HepG2 (cell line): ENCODE data around the gene OR8K1. TPM values are rescaled to one million over a fixed set of nuclear protein-coding genes. Genes with fewer than 3 reads are reported as not detected.

Experiments
- ATAC-seq: fragments of 200-7000 bp; cut with Tn5 transposase; 3 replicates; pipeline ENCODE4 v1.9.1; 2020; ENCODE audit warnings: mild to moderate bottlenecking, moderate library complexity
- BruUV-seq: library from RNA; stranded (reverse); fragments of 400-500 nt; replicated peaks from 2 replicates; lab custom pipeline; 2021; lab: Mats Ljungman, UMichigan
- CTCF ChIA-PET: fragments of 300-600 bp; formaldehyde crosslinking; extraction: SDS; loops from one replicate; lab custom pipeline; 2021; ENCODE audit warnings: low total read pairs, inconsistent platforms, low intra/inter-chr PET ratio; lab: Yijun Ruan, JAX
- POLR2A ChIA-PET: fragments of 350-600 bp; sonication (Branson Sonifier 250); formaldehyde crosslinking; loops from one replicate; lab custom pipeline; 2020; ENCODE audit warnings: antibody characterized with exemption, inconsistent platforms; lab: Yijun Ruan, JAX
- DNase-seq: peaks from one replicate; pipeline ENCODE4 v3.0.0-alpha.2; 2015; ENCODE audit warnings: low spot score
- FAIRE-seq: peaks from 3 replicates; lab custom pipeline; 2011; peaks lifted over from hg19 to GRCh38; lab: Jason Lieb, UNC
- H2AFZ ChIP-seq: one replicate; pipeline ENCODE4 v1.6.1; 2011; ENCODE audit warnings: low read length, inconsistent platforms
- H3K27ac ChIP-seq: fragments of 300-600 bp; 3 replicates; pipeline ENCODE4 v1.8.0; 2011; ENCODE audit warnings: mixed run types, mild to moderate bottlenecking, mixed read lengths, low read length, inconsistent platforms; ENCODE audit not compliant: insufficient read depth; ENCODE audit errors: extremely low read length
- H3K27me3 ChIP-seq, 2 experiments: fragments of 200-600 bp in 1 of 2; 2 replicates in 1 of 2; 3 replicates in 1 of 2; pipeline versions ENCODE4 v1.6.0 to v1.8.0; 2011; ENCODE audit warnings: low read length in 2 of 2, mild to moderate bottlenecking in 2 of 2, moderate library complexity in 2 of 2, inconsistent platforms in 1 of 2; ENCODE audit not compliant: insufficient read depth in 2 of 2, control insufficient read depth in 1 of 2
- H3K36me3 ChIP-seq, 2 experiments: fragments of 200-600 bp in 1 of 2; replicated peaks in 1 of 2; 2 replicates in 1 of 2; 3 replicates in 1 of 2; pipeline versions ENCODE4 v1.5.1 to v1.8.0; 2011; ENCODE audit warnings: low read length in 2 of 2, inconsistent platforms in 1 of 2; ENCODE audit not compliant: insufficient read depth in 2 of 2, control insufficient read depth in 1 of 2
- H3K4me1 ChIP-seq: 2 replicates; pipeline ENCODE4 v1.5.1; 2012; ENCODE audit warnings: low read length, inconsistent platforms; ENCODE audit not compliant: insufficient read depth
- H3K4me2 ChIP-seq: 2 replicates; pipeline ENCODE4 v1.6.0; 2011; ENCODE audit warnings: low read depth, low read length, inconsistent platforms
- H3K4me3 ChIP-seq, 3 experiments: fragments of 200-600 bp in 1 of 3; sonication (generic), shearing (Covaris generic) in 1 of 3; replicated peaks in 1 of 3; 2 replicates each; pipeline ENCODE4 v1.5.1; 2011 to 2016; ENCODE audit warnings: low read length in 3 of 3, inconsistent platforms in 2 of 3, low read depth in 2 of 3, mild to moderate bottlenecking in 2 of 3, control low read depth in 1 of 3, mixed read lengths in 1 of 3; ENCODE audit not compliant: insufficient read depth in 1 of 3
- H3K79me2 ChIP-seq: one replicate; pipeline ENCODE4 v1.6.1; 2011; ENCODE audit warnings: low read length, inconsistent platforms; ENCODE audit not compliant: insufficient read depth
- H3K9ac ChIP-seq: 2 replicates; pipeline ENCODE4 v1.6.0; 2011; ENCODE audit warnings: mild to moderate bottlenecking, low read depth, low read length, inconsistent platforms; ENCODE audit not compliant: insufficient read depth
- H3K9me3 ChIP-seq: 2 replicates; pipeline ENCODE4 v1.5.1; 2012; ENCODE audit warnings: mild to moderate bottlenecking, low read length
- H4K20me1 ChIP-seq: 2 replicates; pipeline ENCODE4 v1.6.0; 2011; ENCODE audit warnings: inconsistent platforms, mild to moderate bottlenecking, low read length, moderate library complexity; ENCODE audit not compliant: insufficient read depth
- CEBPB ChIP-seq: IDR thresholded peaks from 2 replicates; pipeline ENCODE4 v1.6.1; 2011; ENCODE audit warnings: low read depth, low read length, improper control_type of control experiment, borderline replicate concordance
- FOXC1 ChIP-seq: sonication (generic); formaldehyde crosslinking; IDR thresholded peaks from 2 replicates; pipeline ENCODE4 v1.8.0; 2022; ENCODE audit warnings: mild to moderate bottlenecking, missing genetic modification reagents, borderline replicate concordance
- GPBP1L1 ChIP-seq: sonication (generic); formaldehyde crosslinking; IDR thresholded peaks from 2 replicates; pipeline ENCODE4 v1.5.0; 2020; ENCODE audit warnings: mild to moderate bottlenecking, missing genetic modification reagents
- MAFF ChIP-seq: IDR thresholded peaks from 2 replicates; pipeline ENCODE4 v1.6.1; 2011; ENCODE audit warnings: low read depth, low read length, improper control_type of control experiment
- MAFK ChIP-seq, 2 experiments: IDR thresholded peaks in 1 of 2; conservative IDR thresholded peaks in 1 of 2; 2 replicates each; pipeline ENCODE4 v1.6.1; 2011; ENCODE audit warnings: improper control_type of control experiment in 2 of 2, low read length in 2 of 2
- ONECUT2 ChIP-seq: sonication (generic); formaldehyde crosslinking; IDR thresholded peaks from 2 replicates; pipeline ENCODE4 v1.4.0; 2020; ENCODE audit warnings: missing genetic modification reagents
- ZBED4 ChIP-seq: sonication (generic); formaldehyde crosslinking; IDR thresholded peaks from 2 replicates; pipeline ENCODE4 v1.4.0; 2020; ENCODE audit warnings: missing genetic modification reagents, borderline replicate concordance
- ZNF232 ChIP-seq: sonication (generic); formaldehyde crosslinking; IDR thresholded peaks from 2 replicates; pipeline ENCODE4 v1.4.0; 2020; ENCODE audit warnings: missing genetic modification reagents, borderline replicate concordance
- ZNF333 ChIP-seq: sonication (generic); formaldehyde crosslinking; IDR thresholded peaks from 2 replicates; pipeline ENCODE4 v1.4.0; 2020; ENCODE audit warnings: mild to moderate bottlenecking, missing genetic modification reagents, borderline replicate concordance
- ZNF362 ChIP-seq: sonication (generic); formaldehyde crosslinking; IDR thresholded peaks from 2 replicates; pipeline ENCODE4 v1.4.0; 2020; ENCODE audit warnings: missing genetic modification reagents, mild to moderate bottlenecking, borderline replicate concordance
- ZNF776 ChIP-seq: sonication (generic); formaldehyde crosslinking; IDR thresholded peaks from 2 replicates; pipeline ENCODE4 v1.4.0; 2020; ENCODE audit warnings: mild to moderate bottlenecking, missing genetic modification reagents
- ZNF781 ChIP-seq: sonication (generic); formaldehyde crosslinking; IDR thresholded peaks from 2 replicates; pipeline ENCODE4 v1.5.1; 2020; ENCODE audit warnings: borderline replicate concordance, mild to moderate bottlenecking, missing genetic modification reagents; ENCODE audit errors: not compliant biosample characterization
- WGBS: methylation state at CpG from one replicate; pipeline ENCODE4 v1.1.6; 2017; ENCODE audit warnings: low lambda C conversion rate; 5-methylcytosine and 5-hydroxymethylcytosine counted together
- in situ Hi-C: cut with HindIII; loops from 2 replicates; pipeline ENCODE4 v1.10.0; 2017; ENCODE audit warnings: low pct_unique_long_range_greater_than_20kb; ENCODE audit not compliant: extremely low pct_ligation_motif_present
- intact Hi-C: fragments of 100-400 bp; cut with micrococcal nuclease; formaldehyde crosslinking; loops from one replicate; pipeline ENCODE4 v1.10.0; 2022; ENCODE audit not compliant: unreplicated experiment
- polyA plus RNA-seq, 8 experiments: library from polyadenylated mRNA; depleted of rRNA in 3 of 8; stranded (reverse) in 7 of 8; unstranded in 1 of 8; fragments of >200 nt; fragmentation: Illumina TruSeq in 4 of 8; extraction: Trizol in 4 of 8; gene quantifications; 2 replicates each; pipeline versions ENCODE4 v1.2.1 to v1.2.3, GENCODE V29; 2011 to 2016; ENCODE audit warnings: low read depth in 4 of 8, missing spikeins in 1 of 8, mixed read lengths in 1 of 8; ENCODE audit not compliant: insufficient read depth in 1 of 8
- total RNA-seq, 5 experiments: library from RNA; depleted of rRNA; stranded (reverse); fragments of >200 nt; fragmentation: Illumina TruSeq; extraction: Trizol; gene quantifications; 2 replicates each; pipeline ENCODE4 v1.2.3, GENCODE V29; 2016; ENCODE audit warnings: low read depth in 1 of 5

The OR8K1 gene
- total and polyA plus RNA-seq, 2 of the 13 experiments (the other 11 are each of a cell fraction or from before 2014, with no cell fraction given), result not detected

- CTCF ChIA-PET, result no interaction called here
- in situ Hi-C loops (no loop called here), intact Hi-C loops (no loop called here)
- H3K27me3 ChIP-seq, result no peaks in the 10 kb centered on the region
- H3K4me2 ChIP-seq, result no peak overlapping the region
- no peak for FAIRE-seq
- no peak overlapping the region for H3K9ac ChIP-seq
- no peak overlapping the region for H3K4me3 ChIP-seq
- H3K9me3 ChIP-seq, result peaks cover 60% of the 10 kb centered on the region
- TF ChIP-seq MAFF (peak; percentile 50; the same call in 1 of the 2 replicates), ZNF781 (CRISPR knock-in tag) (no peak), MAFK (conservative IDR thresholded peaks at IDR 0.05 in 1 of 2, IDR thresholded peaks at IDR 0.05 in 1 of 2; ENCODE audit: low read length in 2 of 2) (peak in 1 of 2 experiments; percentile 58; a peak in 2 of 4 replicates)
- TF ChIP-seq, all 625 proteins: peak for 2
- Histone ChIP-seq H3K4me1 (no peaks in the 10 kb centered on the region), H3K27ac (no peak overlapping the region), H4K20me1 (no peaks in the 10 kb centered on the region), H3K79me2 (no peaks in the 10 kb centered on the region), H2AFZ (no peak overlapping the region), H3K36me3 (no peaks in the 10 kb centered on the region)
- ATAC-seq (no peak), DNase-seq (no peak)
- POLR2A ChIA-PET, result no interaction called here
- no TSS peak for BruUV-seq
Observed at GRCh38 chr11:56340289-56340688, 5.5 kb upstream of the OR8K1 start.

- Histone ChIP-seq H3K9me3 (no peaks in the 10 kb centered on the region), H3K4me3 (no peak within 1 kb of the TSS), H3K27ac (no peak within 1 kb of the TSS), H3K4me2 (no peak within 1 kb of the TSS), H3K36me3 (no peaks in the 10 kb centered on the region), H3K27me3 (no peaks in the 10 kb centered on the region), H3K9ac (no peak within 1 kb of the TSS), H2AFZ (no peak within 1 kb of the TSS), H3K4me1 (no peaks in the 10 kb centered on the region), H3K79me2 (no peaks in the 10 kb centered on the region), H4K20me1 (no peaks in the 10 kb centered on the region)
- no TSS peak for BruUV-seq
- intact Hi-C loops (no loop called here), in situ Hi-C loops (no loop called here)
- FAIRE-seq (no peak), DNase-seq (no peak), ATAC-seq (no peak)
- ChIA-PET POLR2A (no interaction called here), CTCF (no interaction called here)
- 2% methylated on average over 2 of the region's 2 CpGs for WGBS
- no peak for TF ChIP-seq CEBPB
- TF ChIP-seq ZNF776 (CRISPR knock-in tag), result no peak
- TF ChIP-seq ZNF333 (CRISPR knock-in tag), result no peak
- TF ChIP-seq ONECUT2, result no peak
- TF ChIP-seq ZNF232 (CRISPR knock-in tag), result no peak
- TF ChIP-seq FOXC1 (CRISPR knock-in tag), result no peak
- TF ChIP-seq GPBP1L1 (CRISPR knock-in tag), result no peak
- no peak for TF ChIP-seq ZNF362
- TF ChIP-seq ZBED4 (CRISPR knock-in tag), result no peak
Observed at GRCh38 chr11:56353991-56354390, 8.2 kb downstream of the OR8K1 start, which contains the start of gene OR8J1. TSS of gene OR8J1 (plus strand) at chr11:56354291. CDS start at chr11:56360247, 5,956 bp downstream.
